Activated CD4-positive, CD25-positive, alpha-beta regulatory T cell treated with anti-CD3 and anti-CD28 coated beads, Interleukin-2, amount 50 U/mL, for 24 hours (primary cell): ENCODE measurements around the gene NFYA.

ENCODE experiments used
- ATAC-seq, 2 donors: fragments of 150-1000 bp; cut with Tn5 transposase; one replicate each; pipeline ENCODE4 v1.10.0; 2021; ENCODE audit warnings: mild to moderate bottlenecking in 1 of 2, moderate library complexity in 1 of 2

Gene NFYA

DNA sequence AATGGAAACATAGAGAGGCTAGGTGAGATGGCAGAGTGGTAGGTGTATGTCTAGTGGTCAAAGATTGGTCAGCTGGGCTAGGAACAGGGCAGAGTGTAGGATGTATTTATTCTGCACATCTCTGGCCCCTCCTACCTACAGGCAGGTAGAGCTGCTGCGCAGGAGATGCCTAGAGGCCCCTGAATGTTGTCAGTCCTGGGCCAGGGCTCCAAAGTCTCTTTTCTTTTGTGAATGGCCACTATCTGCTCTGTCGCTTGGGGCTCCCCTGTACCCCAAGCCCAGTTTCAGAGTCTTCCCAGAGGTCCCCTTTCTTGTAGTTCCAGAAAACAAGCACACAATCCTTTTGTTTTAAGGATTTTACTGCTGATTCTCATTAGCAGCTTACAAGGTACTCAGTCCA is 25.5 kb upstream of the NFYA start:
- ATAC-seq: no peak

DNA sequence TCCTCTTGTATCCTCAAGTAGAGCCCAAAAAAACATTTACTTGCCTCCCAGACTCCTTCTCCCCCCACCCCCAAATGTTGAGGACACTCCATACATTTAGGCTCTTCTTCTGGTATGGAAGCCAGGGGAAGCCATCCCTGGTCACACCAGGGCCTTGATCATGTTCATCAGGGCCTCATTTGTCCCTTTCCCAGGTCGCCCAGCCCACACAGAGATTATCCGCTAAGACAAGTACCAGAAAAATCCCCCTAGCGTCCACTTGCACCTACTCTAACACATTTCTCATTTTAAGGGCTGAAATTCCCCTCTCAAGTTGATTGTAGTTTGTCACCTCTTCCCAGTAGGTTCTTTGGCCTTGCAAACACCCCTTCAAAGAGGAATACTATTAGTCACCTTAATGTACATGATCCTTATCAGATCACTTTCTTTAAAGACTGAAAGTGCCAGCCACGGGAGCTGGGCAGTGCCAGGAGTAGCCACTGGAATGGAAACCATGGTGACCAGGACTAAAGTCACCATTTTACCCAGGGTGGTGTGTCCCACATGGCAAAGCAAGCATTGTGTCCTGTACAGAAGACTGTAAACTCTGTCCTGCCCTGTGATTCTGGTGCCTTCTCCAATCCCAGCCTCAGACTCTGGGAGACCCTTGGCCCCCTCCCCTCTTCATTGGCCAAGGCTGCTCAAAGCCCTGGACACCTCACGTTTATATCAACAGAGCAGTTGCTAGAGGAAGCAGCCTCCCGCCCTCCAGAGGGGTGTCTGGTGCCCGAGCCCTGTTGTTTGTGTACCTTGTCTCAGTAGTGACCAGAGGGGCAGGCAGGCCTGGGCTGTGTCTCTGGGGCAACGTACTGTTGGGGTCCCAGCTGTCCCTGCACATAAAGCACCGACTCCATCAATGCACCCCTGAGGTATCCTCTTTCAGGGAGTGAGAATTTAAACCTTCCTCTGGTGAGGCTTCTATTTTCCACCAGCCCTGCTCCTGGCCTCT is 24.7 kb upstream of the NFYA start:
- ATAC-seq: no peak

DNA sequence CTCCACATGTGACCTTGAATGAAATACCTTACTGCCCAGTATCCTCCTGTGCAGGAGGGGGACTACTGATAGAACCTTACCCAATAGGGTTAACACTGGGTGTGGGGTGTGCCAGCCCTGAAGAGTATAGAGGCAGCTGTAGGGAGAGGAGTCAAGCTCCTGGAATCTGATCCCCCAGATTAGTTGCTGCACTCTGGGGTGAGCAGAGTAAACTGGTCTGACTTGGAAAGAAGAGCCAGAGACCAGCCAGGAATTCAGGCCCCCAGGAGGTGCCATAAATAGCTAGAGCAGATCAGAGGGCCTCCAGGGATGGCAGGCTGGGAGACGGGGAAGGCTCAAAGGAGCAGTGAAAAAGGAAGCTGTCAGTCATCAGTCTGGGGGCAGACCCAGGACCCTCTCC is 23.3 kb upstream of the NFYA start:
- no peak for ATAC-seq

DNA sequence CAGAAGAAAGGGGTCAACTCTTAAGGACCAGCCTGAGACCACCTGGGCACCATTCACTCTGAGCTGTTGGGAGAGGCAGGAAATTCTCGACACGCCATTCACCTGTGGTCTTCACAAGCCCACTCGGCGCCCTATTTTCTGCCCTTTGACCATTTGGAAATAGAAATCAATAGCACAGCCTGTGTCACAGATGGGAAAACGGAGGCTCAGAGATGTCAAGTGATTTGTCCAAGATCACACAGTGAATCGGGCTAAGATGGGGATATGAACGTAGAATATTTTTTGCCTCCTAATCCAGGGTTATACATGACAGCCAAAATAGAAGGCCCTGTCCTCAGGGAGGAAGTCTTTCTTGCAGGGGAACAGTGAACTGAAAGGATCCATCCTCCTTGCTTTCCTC is 22.8 kb upstream of the NFYA start:
- ATAC-seq: no peak

DNA sequence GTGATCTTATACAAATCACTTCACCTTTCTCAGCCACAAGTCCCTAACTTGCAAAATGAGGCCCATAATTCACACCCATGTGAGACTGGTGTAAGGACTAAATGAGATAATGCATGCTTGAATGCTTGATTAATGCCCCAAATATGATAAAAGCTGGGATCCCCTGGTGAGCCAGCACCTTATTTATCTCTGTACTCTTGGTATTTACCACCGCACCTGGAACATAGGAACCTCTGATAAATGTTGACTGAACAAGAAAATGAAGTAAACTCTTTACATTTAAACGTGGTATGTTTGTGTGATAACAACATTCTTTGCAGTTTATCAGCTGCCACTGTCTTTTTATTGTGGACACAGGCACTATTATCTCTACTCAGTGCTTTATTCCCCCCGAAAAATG is 22.2 kb upstream of the NFYA start:
- no peak for ATAC-seq

DNA sequence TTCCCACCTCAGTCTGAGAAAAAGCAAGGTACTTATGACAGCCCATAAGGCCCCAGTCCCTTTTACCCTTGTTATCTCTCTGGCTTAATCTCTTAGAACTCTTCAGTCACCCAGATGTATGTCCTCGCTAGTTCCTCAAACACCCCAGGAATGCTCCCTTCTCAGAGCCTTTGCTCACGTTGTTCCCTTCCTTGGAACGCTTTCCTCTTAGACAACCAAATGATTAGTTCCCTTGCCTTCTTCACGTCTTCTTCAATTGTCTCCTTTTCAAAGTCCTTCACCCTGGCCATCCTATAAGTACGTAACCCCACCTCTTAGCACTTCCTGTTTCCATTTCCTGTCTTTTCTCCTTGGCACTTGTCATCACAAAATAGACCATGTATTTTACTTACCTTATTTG is 20.9 kb upstream of the NFYA start:
- peak in 1 of 2 donors; percentile 36 for ATAC-seq

DNA sequence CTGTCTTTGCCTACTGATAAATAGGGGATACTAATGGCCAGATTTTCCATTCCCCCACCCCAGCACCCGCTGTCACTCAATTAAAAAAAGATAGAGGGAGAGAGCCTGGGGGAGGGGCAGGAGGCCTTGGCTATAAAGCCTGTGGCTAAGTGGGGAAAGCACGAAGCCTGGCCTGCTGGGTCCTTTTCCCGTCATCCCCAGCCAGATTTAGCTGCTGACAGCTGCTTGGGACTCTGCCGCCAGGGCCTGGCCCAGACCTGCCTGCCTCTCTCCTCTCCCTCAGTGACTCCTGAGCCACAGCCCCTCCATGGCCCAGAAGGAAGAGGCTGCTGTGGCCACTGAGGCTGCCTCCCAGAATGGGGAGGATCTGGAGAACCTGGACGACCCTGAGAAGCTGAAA is 19.7 kb upstream of the NFYA start, which contains the start of gene APOBEC2:
Gene APOBEC2, plus strand, starts transcription at position 162 of the 400 bp plus-strand sequence. Its CDS starts 146 bp downstream, at position 308.
- no peak for ATAC-seq

DNA sequence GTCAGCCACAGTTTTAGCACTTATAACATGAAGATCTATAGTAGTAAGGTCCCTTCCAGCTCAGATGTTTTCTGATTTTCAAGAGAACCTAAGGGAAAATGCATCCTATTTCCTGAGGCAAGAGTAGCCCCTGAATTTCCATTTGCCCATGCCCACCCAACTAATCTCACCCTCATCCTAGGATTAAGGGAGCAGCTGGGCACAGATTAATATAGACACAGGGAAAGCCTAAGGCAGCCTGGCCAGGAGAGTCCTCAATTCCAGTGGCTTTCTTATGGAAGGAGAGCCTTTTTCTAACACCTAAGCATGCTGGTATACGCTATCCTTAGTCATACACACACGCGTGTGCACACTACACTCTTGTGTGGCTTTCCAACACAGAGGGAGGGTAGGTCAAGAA is 18.3 kb upstream of the NFYA start:
- ATAC-seq: no peak

DNA sequence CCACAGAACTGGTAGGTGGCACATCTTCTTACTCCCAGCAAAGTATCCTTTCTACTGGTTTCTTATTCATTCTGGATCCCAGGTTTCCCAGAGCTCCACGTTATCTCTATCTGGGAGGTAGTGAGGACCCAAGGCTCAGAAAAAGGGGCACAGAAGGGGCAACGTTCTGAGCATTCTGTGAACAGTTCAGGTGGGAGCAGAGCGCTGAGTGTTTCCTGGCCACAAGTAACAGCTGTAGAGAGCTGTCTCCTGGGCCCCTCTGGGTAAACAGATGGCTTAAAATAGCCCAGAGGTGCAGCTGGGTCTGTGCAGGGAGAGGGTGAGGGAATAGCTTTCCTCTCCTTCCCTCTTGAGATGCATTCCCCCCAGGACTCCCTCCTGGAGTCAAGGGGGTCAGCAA is 17.6 kb upstream of the NFYA start:
- no peak for ATAC-seq

DNA sequence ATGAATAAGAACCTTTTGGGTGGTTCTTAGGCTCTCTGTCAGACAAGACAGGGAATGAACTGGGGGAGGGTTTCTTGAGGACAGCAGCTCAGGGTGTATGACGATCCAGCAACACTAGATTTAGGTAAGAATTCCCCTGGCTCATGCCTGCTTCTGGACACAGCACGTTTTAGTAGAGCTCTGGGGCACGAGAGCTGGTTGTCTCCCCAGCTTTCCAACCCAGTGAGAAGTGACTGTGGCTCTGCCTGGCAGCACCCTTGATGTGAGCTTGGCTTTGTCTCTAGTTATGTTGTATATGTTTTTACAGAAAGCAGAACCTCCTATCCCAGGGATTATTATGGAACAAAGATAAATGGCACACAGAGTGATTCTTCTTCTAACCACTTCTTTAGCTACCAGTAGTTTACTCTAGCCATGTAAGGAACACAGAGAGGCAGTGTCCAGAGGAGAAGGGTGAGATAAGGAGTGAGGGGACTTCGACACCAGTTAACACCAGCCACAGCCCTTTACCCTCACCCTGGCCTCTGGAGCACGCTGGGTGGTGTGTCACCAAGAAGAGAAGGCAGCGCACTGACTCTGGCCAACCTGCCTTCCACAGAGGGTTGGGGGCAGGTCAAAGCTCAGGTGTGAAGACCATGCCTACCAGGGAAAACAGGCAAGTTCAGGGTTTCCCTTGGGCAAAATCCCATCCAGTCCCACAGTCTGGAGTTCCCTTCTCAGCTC is 15.8 kb upstream of the NFYA start:
- ATAC-seq: no peak

DNA sequence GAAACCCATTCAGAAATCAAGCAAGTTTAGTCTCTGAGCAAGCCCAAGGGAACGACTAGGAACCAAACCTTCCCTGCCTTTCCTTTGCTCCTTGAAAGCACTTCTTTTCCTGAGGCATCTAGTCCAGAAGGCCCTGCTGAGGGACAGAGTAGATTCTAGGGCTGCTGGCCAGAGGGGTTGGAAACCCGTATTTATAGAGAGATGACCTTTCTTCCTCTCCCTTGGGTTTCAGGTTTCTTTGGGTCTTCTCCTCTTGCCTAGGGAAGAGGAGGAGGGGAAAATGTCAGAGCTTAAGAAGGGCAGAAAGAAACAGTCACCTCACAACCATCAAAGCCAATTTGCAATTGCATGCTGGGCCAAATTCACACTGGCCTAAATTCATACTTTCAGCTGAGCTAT is 14.0 kb upstream of the NFYA start:
- no peak for ATAC-seq

DNA sequence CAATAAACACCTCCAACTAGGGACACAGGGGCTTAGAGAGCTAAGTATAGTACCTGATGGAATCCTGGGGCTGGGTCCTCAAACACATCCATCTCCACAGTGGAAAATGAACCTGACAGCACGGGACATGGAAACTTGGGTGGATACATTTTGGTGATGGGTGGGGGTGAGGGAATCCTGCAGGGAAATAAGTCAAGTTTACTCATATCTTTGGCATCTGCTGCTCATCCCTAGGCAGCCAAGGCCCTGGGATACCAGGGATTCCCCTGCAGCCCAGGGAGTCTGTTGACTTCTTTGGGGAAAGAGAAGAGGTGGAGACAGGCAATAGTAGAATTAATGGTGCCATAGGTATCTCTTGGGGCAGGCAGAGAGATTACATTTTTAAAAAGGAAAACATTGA is 13.2 kb upstream of the NFYA start:
- ATAC-seq: no peak

DNA sequence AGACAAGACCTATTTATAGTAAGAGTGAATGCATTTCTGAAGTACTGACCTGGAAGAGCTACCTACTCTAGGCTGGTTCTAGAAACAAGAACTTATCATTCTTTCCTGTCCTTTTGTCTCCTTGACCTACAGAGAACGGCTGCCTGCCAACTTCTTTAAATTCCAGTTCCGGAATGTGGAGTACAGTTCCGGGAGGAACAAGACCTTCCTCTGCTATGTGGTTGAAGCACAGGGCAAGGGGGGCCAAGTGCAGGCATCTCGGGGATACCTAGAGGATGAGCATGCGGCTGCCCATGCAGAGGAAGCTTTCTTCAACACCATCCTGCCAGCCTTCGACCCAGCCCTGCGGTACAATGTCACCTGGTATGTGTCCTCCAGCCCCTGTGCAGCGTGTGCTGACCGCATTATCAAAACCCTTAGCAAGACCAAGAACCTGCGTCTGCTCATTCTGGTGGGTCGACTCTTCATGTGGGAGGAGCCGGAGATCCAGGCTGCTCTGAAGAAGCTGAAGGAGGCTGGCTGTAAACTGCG is 11.5 kb upstream of the NFYA start:
- no peak for ATAC-seq

DNA sequence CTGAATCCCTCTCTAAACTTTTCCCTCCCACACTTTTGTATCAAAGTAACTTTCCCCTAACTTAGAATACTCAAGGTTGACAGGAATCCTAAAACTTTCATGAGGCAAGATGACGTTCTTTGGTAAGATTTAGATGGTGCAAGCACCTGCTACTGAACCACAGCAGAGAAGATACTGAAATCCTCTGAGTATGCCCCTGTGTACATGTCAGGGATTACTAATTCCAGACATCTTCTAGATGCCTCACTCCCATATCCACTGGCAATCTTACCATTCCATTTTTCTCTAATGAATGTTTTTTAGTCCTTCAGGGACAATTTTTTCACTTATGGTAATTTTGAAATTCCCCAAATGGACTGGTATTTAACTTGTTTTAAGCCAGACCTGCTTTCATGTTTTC is 10.7 kb upstream of the NFYA start:
- no peak for ATAC-seq

DNA sequence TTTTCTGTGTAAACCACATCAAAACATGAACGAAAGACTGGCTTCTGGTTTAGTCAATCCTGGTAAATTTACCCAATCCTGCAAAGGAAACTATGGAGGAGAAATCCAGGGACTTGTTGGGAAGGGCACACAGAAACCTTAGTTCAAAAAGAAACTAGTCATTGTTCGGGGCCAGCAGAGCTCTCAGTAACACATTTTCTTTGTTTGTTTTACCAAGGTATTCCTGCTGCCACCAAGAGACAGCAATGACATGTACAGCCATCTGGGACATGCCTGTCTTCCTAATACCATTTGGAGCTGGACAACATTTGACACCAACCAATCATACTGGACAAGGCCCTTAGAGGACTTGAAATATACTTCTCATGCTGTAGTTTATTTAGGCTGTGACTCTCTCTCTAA is 8.9 kb upstream of the NFYA start:
- no peak for ATAC-seq

DNA sequence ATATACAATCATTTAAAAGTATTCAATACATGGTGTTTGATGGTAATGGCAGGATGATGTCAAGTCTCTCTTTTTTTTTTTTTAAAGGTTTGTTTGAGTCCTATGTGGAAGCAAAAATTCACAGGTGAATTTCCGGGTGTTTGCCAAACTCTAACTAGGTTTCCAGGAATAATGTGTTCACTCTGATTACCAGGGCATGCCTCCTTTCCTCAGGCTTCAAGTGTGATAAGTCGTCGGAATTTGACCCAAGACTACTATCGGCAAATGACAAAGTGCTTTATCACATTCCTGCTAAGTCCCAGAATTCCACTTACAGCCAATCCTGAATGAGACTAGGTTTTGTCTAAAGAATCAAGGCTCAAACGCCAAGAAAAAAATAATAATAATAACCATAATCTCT is 7.9 kb upstream of the NFYA start:
- ATAC-seq: no peak

DNA sequence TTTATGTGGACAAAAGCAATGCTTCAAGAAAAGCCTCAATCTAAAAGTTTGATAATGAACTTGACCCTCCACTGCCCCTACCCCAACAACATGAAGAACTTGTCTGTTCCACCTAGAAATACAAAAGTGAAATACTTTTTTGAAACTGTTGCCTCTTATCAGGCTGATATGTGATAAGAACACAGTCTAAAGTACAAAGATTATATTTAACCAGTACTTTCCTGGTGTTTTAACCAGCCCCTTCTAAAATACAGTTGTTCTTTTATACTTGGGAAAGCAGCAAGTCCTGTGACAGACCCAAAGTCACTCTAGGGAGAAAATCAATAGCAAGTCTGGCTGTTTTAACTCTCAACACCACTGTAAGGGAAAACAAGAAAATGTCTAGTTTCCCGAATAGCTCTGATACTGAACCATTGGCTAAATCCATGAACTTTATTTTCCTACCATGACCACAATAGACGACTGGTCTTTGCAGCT is 7.2 kb upstream of the NFYA start:
- no peak for ATAC-seq

DNA sequence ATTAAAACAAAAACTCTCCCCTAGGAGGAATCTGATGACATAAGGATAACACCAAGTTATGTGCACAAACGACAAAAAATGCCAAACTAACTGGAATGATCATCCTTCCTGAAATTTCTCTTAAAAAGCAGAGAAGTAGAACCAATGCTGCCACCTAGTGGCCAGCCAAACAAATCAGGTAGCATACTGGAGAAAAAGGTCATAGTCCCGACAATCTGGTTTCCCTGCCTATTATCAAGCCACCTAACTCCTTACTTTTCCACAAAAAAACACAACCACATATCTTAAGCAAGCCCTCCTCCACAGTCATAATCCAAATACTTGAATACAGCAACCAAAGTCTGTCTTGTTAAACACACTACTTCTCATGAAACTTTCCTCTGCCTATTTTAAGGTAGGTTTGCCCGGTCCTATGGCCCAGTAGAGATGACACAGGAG is 5.9 kb upstream of the NFYA start:
- ATAC-seq: no peak

DNA sequence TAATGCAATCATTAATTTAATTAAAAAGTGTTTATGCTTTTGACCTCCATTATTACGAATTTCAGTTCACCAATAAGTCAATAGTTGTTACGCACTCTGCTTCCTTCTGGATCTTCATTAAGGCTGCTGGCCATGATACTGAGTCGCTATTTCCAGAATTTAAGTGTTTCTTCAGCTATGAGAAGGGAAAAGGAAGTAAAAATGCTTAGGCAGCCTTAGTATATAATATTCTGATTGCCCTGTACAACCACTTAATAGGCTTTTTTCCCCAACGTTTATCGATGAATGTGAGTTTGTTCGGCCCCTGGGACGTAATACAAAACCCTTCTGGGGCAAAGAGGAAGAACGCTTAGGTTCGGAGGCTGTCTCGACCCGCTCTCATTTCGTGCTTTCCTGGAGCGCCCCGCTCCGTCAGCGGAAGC is 1.3 kb upstream of the NFYA start:
- no peak for ATAC-seq

DNA sequence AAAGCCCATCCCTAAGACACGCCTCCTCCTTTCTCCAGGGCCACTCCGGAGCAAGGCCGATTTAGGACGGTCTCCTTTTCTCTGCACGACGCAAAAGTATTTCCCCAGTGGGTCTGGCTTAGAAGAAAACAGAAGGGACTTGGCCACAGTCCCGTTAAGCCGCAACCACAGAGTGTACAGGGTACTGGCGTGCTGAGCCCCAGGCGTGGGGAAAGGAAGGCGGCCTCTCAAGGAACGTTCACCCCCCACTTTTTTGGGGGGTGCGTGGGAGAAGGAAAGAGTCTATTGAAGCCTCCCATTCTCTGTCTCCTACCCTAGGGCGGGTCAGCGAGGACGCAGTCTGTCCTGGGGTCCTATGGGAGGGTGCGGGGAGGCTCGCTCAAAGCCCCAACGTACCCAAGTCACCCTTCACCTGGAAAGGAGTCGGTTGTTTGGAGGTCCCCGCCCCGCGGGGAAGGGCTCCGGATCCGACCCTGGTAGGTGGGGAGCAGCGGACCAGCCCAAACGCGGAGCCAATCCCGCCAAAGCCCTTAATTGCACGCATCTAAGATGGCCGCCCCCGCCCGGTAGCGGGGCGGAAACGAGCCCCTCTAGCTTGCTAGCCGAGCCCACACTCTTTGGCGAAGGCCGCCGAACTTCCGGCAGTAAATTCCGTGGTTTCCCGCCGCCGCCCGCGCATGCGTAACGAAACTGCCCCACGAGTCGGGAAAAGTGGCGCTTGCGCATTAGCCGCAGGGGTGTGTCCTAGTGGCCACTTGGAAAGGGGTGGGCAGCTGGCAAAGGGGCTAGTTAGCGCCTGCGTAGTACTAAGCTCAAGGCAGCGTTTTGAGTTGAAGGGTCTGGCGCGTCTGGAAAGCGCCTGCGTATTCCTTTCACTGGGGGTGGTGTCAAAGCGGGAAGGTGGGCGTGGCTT is 595 bp upstream of the NFYA start, which contains the start of gene OARD1:
Gene OARD1, minus strand, starts transcription at position 434 of the 913 bp plus-strand sequence. CDS start 722 bp downstream, outside the sequence.
- ATAC-seq: peak; percentile 80 to 84

DNA sequence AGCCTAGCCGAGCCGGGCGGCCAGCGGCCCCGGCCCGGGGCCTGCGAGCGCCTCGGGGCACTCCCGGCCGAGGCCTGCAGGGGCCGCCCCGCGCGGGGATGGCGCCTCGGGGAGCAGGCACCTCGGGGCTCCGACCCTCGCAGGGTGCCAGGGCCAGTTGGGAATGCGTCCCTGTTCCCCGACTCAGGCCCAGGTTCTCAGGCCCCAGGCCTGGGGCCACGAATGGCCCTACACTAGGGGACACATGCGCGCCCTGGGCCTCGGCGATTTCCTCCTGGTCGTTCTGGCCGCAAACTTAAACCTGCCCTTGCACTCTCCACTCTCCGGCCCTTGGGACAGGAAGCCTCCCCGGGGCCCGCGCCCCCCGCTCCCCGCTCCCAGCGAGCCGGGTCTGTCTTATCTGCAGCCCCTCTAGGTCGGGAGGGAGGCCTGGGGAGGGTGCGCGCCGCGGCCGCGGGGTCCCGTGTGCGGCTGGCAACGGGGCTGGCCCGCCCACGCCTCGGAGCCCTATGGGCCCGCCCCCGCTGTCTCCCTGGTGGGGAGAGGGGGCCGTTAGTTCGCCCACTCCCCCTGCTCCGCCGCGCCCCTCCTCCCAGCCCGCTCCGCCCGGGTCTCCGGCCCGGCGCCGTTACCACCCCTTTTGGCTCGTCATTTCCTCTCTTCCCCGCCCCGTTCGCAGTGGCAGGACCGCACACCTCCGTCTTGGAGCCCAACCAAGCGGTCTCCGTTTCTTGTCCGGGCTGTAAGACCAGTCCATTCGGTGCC is 611 bp downstream of the NFYA start:
- ATAC-seq: peak; percentile 5 to 9
